IMR-90 (cell line): Measurements from ENCODE around the gene STAMBPL1. TPM values are rescaled to one million over a fixed set of nuclear protein-coding genes. Genes with fewer than 3 reads are reported as not detected.

Experiments
- ATAC-seq: fragments of 200-7000 bp; cut with Tn5 transposase; 2 replicates; pipeline ENCODE4 v1.9.1; 2020; ENCODE audit warnings: low read depth, mild to moderate bottlenecking, moderate library complexity
- BruUV-seq: library from RNA; stranded (reverse); fragments of 400-500 nt; replicated peaks from 2 replicates; lab custom pipeline; 2021; lab: Mats Ljungman, UMichigan
- CTCF ChIA-PET: fragments of 300-600 bp; formaldehyde crosslinking; extraction: SDS; loops from one replicate; lab custom pipeline; 2021; ENCODE audit warnings: antibody characterized with exemption; lab: Yijun Ruan, JAX
- POLR2A ChIA-PET: fragments of 300-600 bp; sonication (Branson Sonifier 250); formaldehyde crosslinking; loops from one replicate; lab custom pipeline; 2022; ENCODE audit warnings: antibody characterized with exemption; ENCODE audit not compliant: unreplicated experiment; lab: Charles Lee
- DNase-seq: peaks from one replicate; pipeline ENCODE4 v3.0.0; 2013
- H2AFZ ChIP-seq: replicated peaks from 2 replicates; pipeline ENCODE3; 2013; ENCODE audit warnings: low read length, mild to moderate bottlenecking; ENCODE audit not compliant: poor library complexity
- H2AK5ac ChIP-seq: 2 replicates; pipeline ENCODE4 v1.6.1; 2013; ENCODE audit warnings: low read depth, low read length, inconsistent platforms
- H2AK9ac ChIP-seq: replicated peaks from 2 replicates; pipeline ENCODE3; 2013; ENCODE audit warnings: mild to moderate bottlenecking, low read depth, low read length, moderate library complexity; ENCODE audit not compliant: poor library complexity
- H2BK120ac ChIP-seq: 2 replicates; pipeline ENCODE4 v1.6.1; 2013; ENCODE audit warnings: low read depth, low read length, inconsistent platforms
- H2BK15ac ChIP-seq: 3 replicates; pipeline ENCODE4 v1.6.1; 2013; ENCODE audit warnings: low read depth, low read length, inconsistent platforms
- H2BK20ac ChIP-seq: 2 replicates; pipeline ENCODE4 v1.6.1; 2013; ENCODE audit warnings: low read depth, mild to moderate bottlenecking, inconsistent platforms, low read length, moderate library complexity
- H2BK5ac ChIP-seq: 2 replicates; pipeline ENCODE4 v1.6.1; 2013; ENCODE audit warnings: mild to moderate bottlenecking, low read depth, low read length, inconsistent platforms; ENCODE audit not compliant: poor library complexity, severe bottlenecking
- H3K14ac ChIP-seq: replicated peaks from 2 replicates; pipeline ENCODE4 v1.6.1; 2013; ENCODE audit warnings: low read depth, low read length, inconsistent platforms
- H3K18ac ChIP-seq: 2 replicates; pipeline ENCODE4 v1.6.1; 2013; ENCODE audit warnings: low read depth, low read length, control low read depth
- H3K23ac ChIP-seq: 2 replicates; pipeline ENCODE4 v1.6.1; 2013; ENCODE audit warnings: low read depth, low read length, inconsistent platforms
- H3K27ac ChIP-seq: 2 replicates; pipeline ENCODE4 v1.5.1; 2013; ENCODE audit warnings: mild to moderate bottlenecking, control low read depth, low read length; ENCODE audit not compliant: insufficient read depth
- H3K27me3 ChIP-seq: 2 replicates; pipeline ENCODE4 v1.6.1; 2013; ENCODE audit warnings: low read length; ENCODE audit not compliant: control insufficient read depth, insufficient read depth
- H3K36me3 ChIP-seq: 2 replicates; pipeline ENCODE4 v1.6.1; 2013; ENCODE audit warnings: low read length, mixed read lengths; ENCODE audit not compliant: control insufficient read depth, insufficient read depth
- H3K4ac ChIP-seq: 2 replicates; pipeline ENCODE4 v1.6.1; 2013; ENCODE audit warnings: low read depth, low read length, inconsistent platforms
- H3K4me1 ChIP-seq: 2 replicates; pipeline ENCODE4 v1.6.1; 2013; ENCODE audit warnings: low read length, mixed read lengths; ENCODE audit not compliant: control insufficient read depth, insufficient read depth
- H3K4me2 ChIP-seq: 2 replicates; pipeline ENCODE4 v1.6.1; 2013; ENCODE audit warnings: low read depth, mild to moderate bottlenecking, control low read depth, low read length, moderate library complexity
- H3K4me3 ChIP-seq: 2 replicates; pipeline ENCODE4 v1.5.1; 2013; ENCODE audit warnings: low read depth, mild to moderate bottlenecking, control low read depth, low read length, moderate library complexity; ENCODE audit not compliant: insufficient read depth
- H3K56ac ChIP-seq: 2 replicates; pipeline ENCODE4 v1.6.1; 2013; ENCODE audit warnings: low read length, inconsistent platforms; ENCODE audit not compliant: insufficient read depth; ENCODE audit errors: extremely low read depth
- H3K79me1 ChIP-seq, 2 experiments: 2 replicates each; pipeline ENCODE4 v1.6.1; 2013; ENCODE audit warnings: low read length in 2 of 2, inconsistent platforms in 1 of 2, low read depth in 1 of 2
- H3K9ac ChIP-seq: 2 replicates; pipeline ENCODE4 v1.6.1; 2013; ENCODE audit warnings: low read depth, low read length, control low read depth
- H3K9me1 ChIP-seq: 2 replicates; pipeline ENCODE4 v1.6.1; 2013; ENCODE audit warnings: low read length, inconsistent platforms; ENCODE audit not compliant: insufficient read depth
- H3K9me3 ChIP-seq: 2 replicates; pipeline ENCODE4 v1.6.1; 2013; ENCODE audit warnings: low read length; ENCODE audit not compliant: control insufficient read depth, insufficient read depth
- H4K20me1 ChIP-seq: 2 replicates; pipeline ENCODE4 v1.6.1; 2013; ENCODE audit warnings: low read length, inconsistent platforms; ENCODE audit not compliant: insufficient read depth
- H4K5ac ChIP-seq: 2 replicates; pipeline ENCODE4 v1.6.1; 2013; ENCODE audit warnings: mild to moderate bottlenecking, low read depth, low read length, control low read depth
- H4K8ac ChIP-seq, 2 experiments: 2 replicates each; pipeline ENCODE4 v1.6.1; 2013; ENCODE audit warnings: low read depth in 2 of 2, low read length in 2 of 2, control low read depth in 1 of 2, inconsistent platforms in 1 of 2
- H4K91ac ChIP-seq: 2 replicates; pipeline ENCODE4 v1.6.1; 2013; ENCODE audit warnings: low read depth, low read length, inconsistent platforms; ENCODE audit not compliant: insufficient read depth
- BHLHE40 ChIP-seq: fragments of 150-350 bp; IDR thresholded peaks from 2 replicates; pipeline ENCODE4 v1.6.1; 2016; ENCODE audit warnings: mild to moderate bottlenecking, low read depth, low read length
- CEBPB ChIP-seq: IDR thresholded peaks from 2 replicates; pipeline ENCODE4 v1.6.1; 2012; ENCODE audit warnings: low read depth, low read length, improper control_type of control experiment
- CHD1 ChIP-seq: IDR thresholded peaks from 2 replicates; pipeline ENCODE4 v1.6.1; 2012; ENCODE audit warnings: low read depth, low read length, improper control_type of control experiment
- CTCF ChIP-seq: conservative IDR thresholded peaks from 2 replicates; pipeline ENCODE4 v1.5.1; 2012; ENCODE audit warnings: mild to moderate bottlenecking, low read depth, low read length, improper control_type of control experiment
- ELK1 ChIP-seq: fragments of 150-350 bp; IDR thresholded peaks from 2 replicates; pipeline ENCODE4 v1.6.1; 2016; ENCODE audit warnings: low read depth, mild to moderate bottlenecking, low read length, moderate library complexity, borderline replicate concordance
- FOS ChIP-seq: fragments of 150-350 bp; IDR thresholded peaks from 2 replicates; pipeline ENCODE4 v1.6.1; 2016; ENCODE audit warnings: low read depth, low read length
- MAFK ChIP-seq: IDR thresholded peaks from 2 replicates; pipeline ENCODE4 v1.6.1; 2012; ENCODE audit warnings: low read depth, low read length, improper control_type of control experiment
- MAZ ChIP-seq: IDR thresholded peaks from 2 replicates; pipeline ENCODE4 v1.6.1; 2012; ENCODE audit warnings: low read depth, mild to moderate bottlenecking, low read length, improper control_type of control experiment, moderate library complexity, borderline replicate concordance
- POLR2A ChIP-seq: IDR thresholded peaks from 2 replicates; pipeline ENCODE4 v1.6.1; 2012; ENCODE audit warnings: mild to moderate bottlenecking, low read depth, low read length
- RCOR1 ChIP-seq: IDR thresholded peaks from 2 replicates; pipeline ENCODE4 v1.6.1; 2012; ENCODE audit warnings: mild to moderate bottlenecking, low read length, improper control_type of control experiment; ENCODE audit not compliant: insufficient replicate concordance
- SMC3 ChIP-seq: fragments of 150-350 bp; IDR thresholded peaks from 2 replicates; pipeline ENCODE4 v1.6.1; 2016; ENCODE audit warnings: low read depth, mild to moderate bottlenecking, antibody characterized with exemption, low read length, moderate library complexity
- USF2 ChIP-seq: fragments of 150-350 bp; IDR thresholded peaks from 2 replicates; pipeline ENCODE4 v1.6.1; 2017; ENCODE audit warnings: mild to moderate bottlenecking, antibody characterized with exemption, low read length, low read depth
- WGBS, 2 experiments: methylation state at CpG; one replicate each; pipeline versions ENCODE4 v1.1.5 to v1.1.7; 2013; ENCODE audit warnings: missing lambda C conversion rate in 2 of 2; ENCODE audit not compliant: insufficient read length in 1 of 2; ENCODE audit errors: extremely low coverage in 2 of 2; 5-methylcytosine and 5-hydroxymethylcytosine counted together
- dilution Hi-C: fragments of 300-500 bp; cut with HindIII; formaldehyde crosslinking; loops from one replicate; pipeline ENCODE4 v1.14.3; 2018; ENCODE audit warnings: low sequenced_read_pairs; ENCODE audit not compliant: unreplicated experiment
- in situ Hi-C: fragments of 300-500 bp; cut with MboI; formaldehyde crosslinking; loops from 3 replicates; pipeline ENCODE4 v1.14.3; 2019; ENCODE audit warnings: low sequenced_read_pairs, inconsistent platforms, mixed read lengths
- intact Hi-C: fragments of 100-400 bp; cut with micrococcal nuclease; formaldehyde crosslinking; loops from 2 replicates; pipeline ENCODE4 v1.10.0; 2022
- polyA plus RNA-seq, 3 experiments: library from polyadenylated mRNA; depleted of rRNA; stranded (reverse); fragments of >200 nt; gene quantifications; 2 replicates each; pipeline ENCODE4 v1.2.3, GENCODE V29; 2012; ENCODE audit warnings: low replicate concordance in 1 of 3
- total RNA-seq: library from RNA; depleted of rRNA; stranded (reverse); fragments of >200 nt; gene quantifications from 2 replicates; pipeline ENCODE4 v1.2.3, GENCODE V29; 2012

STAMBPL1 gene
- total and polyA plus RNA-seq, 2 of the 4 experiments (the other 2 are of a cell fraction): 26.8 to 28.1 TPM

- H3K14ac ChIP-seq: no peak overlapping the region
- no TSS peak for BruUV-seq
- H2AK9ac ChIP-seq: no peak overlapping the region
- no peak overlapping the region for H3K4me3 ChIP-seq
- no peak overlapping the region for H3K4me2 ChIP-seq
- no peaks in the 10 kb centered on the region for H3K9me3 ChIP-seq
- H3K18ac ChIP-seq: no peak overlapping the region
- no peak overlapping the region for H2BK15ac ChIP-seq
- H3K27ac ChIP-seq: no peak overlapping the region
- H4K20me1 ChIP-seq: peaks cover 52% of the 10 kb centered on the region
- POLR2A ChIA-PET: interaction anchor here (0.7 kb wide), 1 partner anchor 81 kb away, joined by 3 read pairs; no protein-coding TSS in a partner anchor
- DNase-seq: no peak
- no peak overlapping the region for H4K5ac ChIP-seq
- peaks cover 10% of the 10 kb centered on the region for H3K9me1 ChIP-seq
- no peak overlapping the region for H4K91ac ChIP-seq
- H4K8ac ChIP-seq: no peak overlapping the region
- H3K4ac ChIP-seq: no peak overlapping the region
- no peak overlapping the region for H2BK20ac ChIP-seq
- H3K56ac ChIP-seq: no peak overlapping the region
- TF ChIP-seq CHD1 (no peak), POLR2A (no peak), CEBPB (no peak), CTCF (no peak), SMC3 (no peak), FOS (no peak), RCOR1 (no peak), MAFK (no peak), USF2 (no peak), ELK1 (no peak), BHLHE40 (no peak), MAZ (no peak)
- no peak overlapping the region for H2AK5ac ChIP-seq
- dilution Hi-C loops (no loop called here), in situ Hi-C loops (no loop called here), intact Hi-C loops (no loop called here)
- H2BK5ac ChIP-seq: no peak overlapping the region
- H3K4me1 ChIP-seq: peaks cover 9% of the 10 kb centered on the region
- H3K36me3 ChIP-seq: peaks cover 39% of the 10 kb centered on the region
- H2AFZ ChIP-seq: no peak overlapping the region
- WGBS, 2 experiments: no CpG with 5 or more reads among the region's 1 CpG
- H3K27me3 ChIP-seq: no peaks in the 10 kb centered on the region
- H3K79me1 ChIP-seq: peaks cover 16 to 48% of the 10 kb centered on the region in 2 experiments; a peak in 3 of 4 replicates
- ATAC-seq: no peak
- CTCF ChIA-PET: interaction anchor here (0.6 to 1.9 kb wide), 3 partner anchors 13 to 1634 kb away, joined by 4 to 7 read pairs (median 6); no protein-coding TSS in a partner anchor
- H2BK120ac ChIP-seq: no peak overlapping the region
- H3K23ac ChIP-seq: no peak overlapping the region
- no peak overlapping the region for H3K9ac ChIP-seq
Observed at GRCh38 chr10:88946200-88946599, 66.2 kb downstream of the STAMBPL1 start.
